HEK293 (cell line): ENCODE results near the gene B4GALT6.

Experiments used
- CTCF ChIA-PET: fragments of 350-600 bp; formaldehyde crosslinking; extraction: SDS; loops from one replicate; lab custom pipeline; 2021; ENCODE audit warnings: antibody characterized with exemption; lab: Yijun Ruan, JAX
- POLR2A ChIA-PET: fragments of 300-600 bp; formaldehyde crosslinking; extraction: SDS; loops from one replicate; lab custom pipeline; 2020; ENCODE audit warnings: antibody characterized with exemption, inconsistent platforms; lab: Yijun Ruan, JAX
- H3K27ac ChIP-seq: fragments of 200-500 bp; sonication (Bioruptor generic); 2 replicates; pipeline ENCODE4 v1.5.1; 2014; ENCODE audit warnings: low read depth, low read length, control low read depth, inconsistent platforms; ENCODE audit errors: extremely low read depth
- H3K36me3 ChIP-seq, 2 experiments: fragments of 200-500 bp in 1 of 2; sonication (Bioruptor generic) in 1 of 2; 1 replicate in 1 of 2; 2 replicates in 1 of 2; pipeline ENCODE4 v1.5.1; 2014 to 2017; ENCODE audit warnings: inconsistent platforms in 2 of 2, low read length in 2 of 2; ENCODE audit not compliant: control insufficient read depth in 2 of 2, insufficient read depth in 1 of 2
- H3K4me1 ChIP-seq: fragments of 200-500 bp; sonication (Bioruptor generic); 2 replicates; pipeline ENCODE4 v1.5.1; 2014; ENCODE audit warnings: mild to moderate bottlenecking, low read length, inconsistent platforms; ENCODE audit not compliant: control insufficient read depth, insufficient read depth
- H3K4me3 ChIP-seq: 2 replicates; pipeline ENCODE4 v1.5.1; 2011; ENCODE audit warnings: low read depth, mild to moderate bottlenecking, control low read depth, low read length, moderate library complexity
- H3K9me3 ChIP-seq: fragments of 200-500 bp; sonication (Bioruptor generic); 2 replicates; pipeline ENCODE4 v1.5.1; 2014; ENCODE audit warnings: low read depth, low read length, inconsistent platforms; ENCODE audit not compliant: control insufficient read depth, insufficient read depth
- KLF17 ChIP-seq: fragments of 450-650 bp; formaldehyde crosslinking; IDR thresholded peaks from 2 replicates; pipeline ENCODE4 v1.5.1; 2016; ENCODE audit warnings: missing biosample characterization, missing genetic modification characterization
- KLF7 ChIP-seq: fragments of 450-650 bp; formaldehyde crosslinking; IDR thresholded peaks from 2 replicates; pipeline ENCODE4 v1.5.1; 2016; ENCODE audit warnings: missing biosample characterization, missing genetic modification characterization, borderline replicate concordance
- YY1 ChIP-seq: fragments of 450-650 bp; formaldehyde crosslinking; IDR thresholded peaks from 2 replicates; pipeline ENCODE4 v1.5.1; 2018; ENCODE audit warnings: missing biosample characterization, missing genetic modification characterization
- ZBTB21 ChIP-seq: fragments of 450-650 bp; formaldehyde crosslinking; IDR thresholded peaks from 2 replicates; pipeline ENCODE4 v1.5.1; 2017; ENCODE audit warnings: missing biosample characterization, missing genetic modification characterization
- ZFHX2 ChIP-seq: fragments of 450-650 bp; formaldehyde crosslinking; conservative IDR thresholded peaks from 2 replicates; pipeline ENCODE4 v1.5.1; 2016; ENCODE audit warnings: missing biosample characterization, missing genetic modification characterization
- ZNF140 ChIP-seq: fragments of 450-650 bp; formaldehyde crosslinking; IDR thresholded peaks from 2 replicates; pipeline ENCODE4 v1.5.1; 2016; ENCODE audit warnings: missing biosample characterization, missing genetic modification characterization
- ZNF16 ChIP-seq: fragments of 450-650 bp; formaldehyde crosslinking; IDR thresholded peaks from 2 replicates; pipeline ENCODE4 v1.5.1; 2016; ENCODE audit warnings: low read depth, missing biosample characterization, missing genetic modification characterization
- ZNF19 ChIP-seq: fragments of 450-650 bp; formaldehyde crosslinking; IDR thresholded peaks from 2 replicates; pipeline ENCODE4; 2016; ENCODE audit warnings: missing biosample characterization, missing genetic modification characterization, low read depth
- ZNF341 ChIP-seq: fragments of 450-650 bp; formaldehyde crosslinking; IDR thresholded peaks from 2 replicates; pipeline ENCODE4; 2016; ENCODE audit warnings: low read depth, missing biosample characterization, missing genetic modification characterization
- ZNF571 ChIP-seq: fragments of 450-650 bp; formaldehyde crosslinking; IDR thresholded peaks from 2 replicates; pipeline ENCODE4 v1.5.0; 2017; ENCODE audit warnings: missing biosample characterization, missing genetic modification characterization
- ZNF623 ChIP-seq: fragments of 450-650 bp; formaldehyde crosslinking; IDR thresholded peaks from 2 replicates; pipeline ENCODE4 v1.5.1; 2016; ENCODE audit warnings: missing biosample characterization, missing genetic modification characterization
- ZNF670 ChIP-seq: fragments of 450-650 bp; formaldehyde crosslinking; IDR thresholded peaks from 2 replicates; pipeline ENCODE4 v1.5.1; 2016; ENCODE audit warnings: missing biosample characterization, missing genetic modification characterization, low read depth
- ZNF785 ChIP-seq: fragments of 450-650 bp; formaldehyde crosslinking; IDR thresholded peaks from 2 replicates; pipeline ENCODE4 v1.5.1; 2016; ENCODE audit warnings: missing biosample characterization, missing genetic modification characterization
- ZSCAN4 ChIP-seq: fragments of 450-650 bp; formaldehyde crosslinking; IDR thresholded peaks from 2 replicates; pipeline ENCODE4 v1.5.1; 2017; ENCODE audit warnings: missing biosample characterization, missing genetic modification characterization
- ZSCAN5A ChIP-seq: fragments of 450-650 bp; formaldehyde crosslinking; IDR thresholded peaks from 2 replicates; pipeline ENCODE4 v1.5.1; 2016; ENCODE audit warnings: missing biosample characterization, missing genetic modification characterization
- TF ChIP-seq, protein P1 (sequence below): fragments of 450-650 bp; formaldehyde crosslinking; IDR thresholded peaks from 2 replicates; pipeline ENCODE4 v1.5.1; 2017; ENCODE audit warnings: missing biosample characterization, missing genetic modification characterization
- TF ChIP-seq, protein P2 (sequence below): fragments of 450-650 bp; IDR thresholded peaks from 2 replicates; pipeline ENCODE4 v1.5.1; 2018; ENCODE audit warnings: missing biosample characterization, mild to moderate bottlenecking, missing genetic modification characterization

Gene B4GALT6

GRCh38 chr18:31632356-31632755, 52.0 kb downstream of the B4GALT6 start (continued):
- TF ChIP-seq, protein P1, sequence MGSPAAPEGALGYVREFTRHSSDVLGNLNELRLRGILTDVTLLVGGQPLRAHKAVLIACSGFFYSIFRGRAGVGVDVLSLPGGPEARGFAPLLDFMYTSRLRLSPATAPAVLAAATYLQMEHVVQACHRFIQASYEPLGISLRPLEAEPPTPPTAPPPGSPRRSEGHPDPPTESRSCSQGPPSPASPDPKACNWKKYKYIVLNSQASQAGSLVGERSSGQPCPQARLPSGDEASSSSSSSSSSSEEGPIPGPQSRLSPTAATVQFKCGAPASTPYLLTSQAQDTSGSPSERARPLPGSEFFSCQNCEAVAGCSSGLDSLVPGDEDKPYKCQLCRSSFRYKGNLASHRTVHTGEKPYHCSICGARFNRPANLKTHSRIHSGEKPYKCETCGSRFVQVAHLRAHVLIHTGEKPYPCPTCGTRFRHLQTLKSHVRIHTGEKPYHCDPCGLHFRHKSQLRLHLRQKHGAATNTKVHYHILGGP, result no peak
- TF ChIP-seq ZNF670 (tag by site-specific recombination), result no peak

- POLR2A ChIA-PET, result no interaction called here
- CTCF ChIA-PET, result interaction anchor here (0.8 kb wide), 1 partner anchor 10 kb away, joined by 3 read pairs; no protein-coding TSS in a partner anchor
- H3K4me1 ChIP-seq, result no peaks in the 10 kb centered on the region
- no peak overlapping the region for H3K27ac ChIP-seq
- H3K9me3 ChIP-seq, result no peaks in the 10 kb centered on the region
- TF ChIP-seq ZSCAN5A, result no peak
- no peak for TF ChIP-seq ZNF623
- TF ChIP-seq ZNF140 (tag by site-specific recombination), result no peak
- TF ChIP-seq ZNF19 (tag by site-specific recombination), result no peak
- no peak for TF ChIP-seq YY1 (tag by site-specific recombination)
- no peak for TF ChIP-seq ZFHX2
- TF ChIP-seq KLF7 (tag by site-specific recombination), result no peak
- no peak for TF ChIP-seq ZNF785 (tag by site-specific recombination)
- peaks cover 3 to 24% of the 10 kb centered on the region in 2 experiments; a peak in 1 of 3 replicates for H3K36me3 ChIP-seq
- H3K4me3 ChIP-seq, result no peak overlapping the region
Measured at GRCh38 chr18:31631526-31631925, 52.9 kb downstream of the B4GALT6 start.

- Histone ChIP-seq H3K4me3 (no peak overlapping the region), H3K4me1 (no peaks in the 10 kb centered on the region), H3K36me3 (peaks cover 3 to 28% of the 10 kb centered on the region in 2 experiments; a peak in 1 of 3 replicates), H3K27ac (no peak overlapping the region), H3K9me3 (no peaks in the 10 kb centered on the region)
- TF ChIP-seq KLF17 (tag by site-specific recombination) (no peak), ZNF341 (no peak), ZNF16 (tag by site-specific recombination) (no peak), ZBTB21 (tag by site-specific recombination) (no peak), ZSCAN4 (tag by site-specific recombination) (no peak), ZNF571 (tag by site-specific recombination) (no peak)
- TF ChIP-seq, protein P2, sequence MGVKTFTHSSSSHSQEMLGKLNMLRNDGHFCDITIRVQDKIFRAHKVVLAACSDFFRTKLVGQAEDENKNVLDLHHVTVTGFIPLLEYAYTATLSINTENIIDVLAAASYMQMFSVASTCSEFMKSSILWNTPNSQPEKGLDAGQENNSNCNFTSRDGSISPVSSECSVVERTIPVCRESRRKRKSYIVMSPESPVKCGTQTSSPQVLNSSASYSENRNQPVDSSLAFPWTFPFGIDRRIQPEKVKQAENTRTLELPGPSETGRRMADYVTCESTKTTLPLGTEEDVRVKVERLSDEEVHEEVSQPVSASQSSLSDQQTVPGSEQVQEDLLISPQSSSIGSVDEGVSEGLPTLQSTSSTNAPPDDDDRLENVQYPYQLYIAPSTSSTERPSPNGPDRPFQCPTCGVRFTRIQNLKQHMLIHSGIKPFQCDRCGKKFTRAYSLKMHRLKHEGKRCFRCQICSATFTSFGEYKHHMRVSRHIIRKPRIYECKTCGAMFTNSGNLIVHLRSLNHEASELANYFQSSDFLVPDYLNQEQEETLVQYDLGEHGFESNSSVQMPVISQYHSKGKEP (tag by site-specific recombination), result no peak
- CTCF ChIA-PET, result no interaction called here
- POLR2A ChIA-PET, result no interaction called here
Measured at GRCh38 chr18:31630549-31630948, 53.8 kb downstream of the B4GALT6 start.
